HEK293 (cell line): ENCODE measurements around the gene ZSCAN10.

Source experiments
- CTCF ChIA-PET: fragments of 350-600 bp; formaldehyde crosslinking; extraction: SDS; loops from one replicate; lab custom pipeline; 2021; ENCODE audit warnings: antibody characterized with exemption; lab: Yijun Ruan, JAX
- POLR2A ChIA-PET: fragments of 300-600 bp; formaldehyde crosslinking; extraction: SDS; loops from one replicate; lab custom pipeline; 2020; ENCODE audit warnings: antibody characterized with exemption, inconsistent platforms; lab: Yijun Ruan, JAX
- H3K27ac ChIP-seq: fragments of 200-500 bp; sonication (Bioruptor generic); 2 replicates; pipeline ENCODE4 v1.5.1; 2014; ENCODE audit warnings: low read depth, low read length, control low read depth, inconsistent platforms; ENCODE audit errors: extremely low read depth
- H3K36me3 ChIP-seq, 2 experiments: fragments of 200-500 bp in 1 of 2; sonication (Bioruptor generic) in 1 of 2; 1 replicate in 1 of 2; 2 replicates in 1 of 2; pipeline ENCODE4 v1.5.1; 2014 to 2017; ENCODE audit warnings: inconsistent platforms in 2 of 2, low read length in 2 of 2; ENCODE audit not compliant: control insufficient read depth in 2 of 2, insufficient read depth in 1 of 2
- H3K4me1 ChIP-seq: fragments of 200-500 bp; sonication (Bioruptor generic); 2 replicates; pipeline ENCODE4 v1.5.1; 2014; ENCODE audit warnings: mild to moderate bottlenecking, low read length, inconsistent platforms; ENCODE audit not compliant: control insufficient read depth, insufficient read depth
- H3K4me3 ChIP-seq: 2 replicates; pipeline ENCODE4 v1.5.1; 2011; ENCODE audit warnings: low read depth, mild to moderate bottlenecking, control low read depth, low read length, moderate library complexity
- H3K9me3 ChIP-seq: fragments of 200-500 bp; sonication (Bioruptor generic); 2 replicates; pipeline ENCODE4 v1.5.1; 2014; ENCODE audit warnings: low read depth, low read length, inconsistent platforms; ENCODE audit not compliant: control insufficient read depth, insufficient read depth
- MYNN ChIP-seq: fragments of 450-650 bp; formaldehyde crosslinking; IDR thresholded peaks from 2 replicates; pipeline ENCODE4 v1.5.1; 2016; ENCODE audit warnings: missing biosample characterization, missing genetic modification characterization, borderline replicate concordance
- OSR2 ChIP-seq: fragments of 450-650 bp; formaldehyde crosslinking; IDR thresholded peaks from 2 replicates; pipeline ENCODE4 v1.5.1; 2016; ENCODE audit warnings: missing biosample characterization, missing genetic modification characterization
- YY1 ChIP-seq: fragments of 450-650 bp; formaldehyde crosslinking; IDR thresholded peaks from 2 replicates; pipeline ENCODE4 v1.5.1; 2018; ENCODE audit warnings: missing biosample characterization, missing genetic modification characterization
- ZBTB21 ChIP-seq: fragments of 450-650 bp; formaldehyde crosslinking; IDR thresholded peaks from 2 replicates; pipeline ENCODE4 v1.5.1; 2017; ENCODE audit warnings: missing biosample characterization, missing genetic modification characterization
- ZBTB8A ChIP-seq: fragments of 450-650 bp; formaldehyde crosslinking; IDR thresholded peaks from 2 replicates; pipeline ENCODE4 v1.5.1; 2016; ENCODE audit warnings: missing biosample characterization, missing genetic modification characterization
- ZNF140 ChIP-seq: fragments of 450-650 bp; formaldehyde crosslinking; IDR thresholded peaks from 2 replicates; pipeline ENCODE4 v1.5.1; 2016; ENCODE audit warnings: missing biosample characterization, missing genetic modification characterization
- ZNF169 ChIP-seq: fragments of 450-650 bp; formaldehyde crosslinking; IDR thresholded peaks from 2 replicates; pipeline ENCODE4 v1.5.1; 2016; ENCODE audit warnings: missing biosample characterization, missing genetic modification characterization
- ZNF274 ChIP-seq, 2 experiments: fragments of 200-500 bp in 1 of 2; fragments of 450-650 bp in 1 of 2; sonication (Bioruptor generic) in 1 of 2; formaldehyde crosslinking in 1 of 2; IDR thresholded peaks; 2 replicates each; pipeline versions ENCODE4 v1.5.1 to v1.6.1; 2014 to 2016; ENCODE audit warnings: borderline replicate concordance in 1 of 2, inconsistent platforms in 1 of 2, low read length in 1 of 2, missing biosample characterization in 1 of 2, missing genetic modification characterization in 1 of 2
- ZNF350 ChIP-seq: fragments of 450-650 bp; formaldehyde crosslinking; IDR thresholded peaks from 2 replicates; pipeline ENCODE4 v1.5.0; 2017; ENCODE audit warnings: missing biosample characterization, mild to moderate bottlenecking, missing genetic modification characterization
- ZNF404 ChIP-seq: fragments of 450-650 bp; formaldehyde crosslinking; IDR thresholded peaks from 2 replicates; pipeline ENCODE4 v1.5.1; 2017; ENCODE audit warnings: missing biosample characterization, missing genetic modification characterization
- ZNF555 ChIP-seq: fragments of 450-650 bp; formaldehyde crosslinking; conservative IDR thresholded peaks from 2 replicates; pipeline ENCODE4 v1.5.1; 2017; ENCODE audit warnings: missing biosample characterization, mild to moderate bottlenecking, missing genetic modification characterization, inconsistent platforms
- ZNF624 ChIP-seq: fragments of 450-650 bp; formaldehyde crosslinking; IDR thresholded peaks from 2 replicates; pipeline ENCODE4 v1.5.1; 2017; ENCODE audit warnings: missing biosample characterization, missing genetic modification characterization
- ZNF76 ChIP-seq: fragments of 450-650 bp; formaldehyde crosslinking; IDR thresholded peaks from 2 replicates; pipeline ENCODE4; 2016; ENCODE audit warnings: low read depth, missing biosample characterization, missing genetic modification characterization, borderline replicate concordance
- ZNF777 ChIP-seq: fragments of 450-650 bp; formaldehyde crosslinking; IDR thresholded peaks from 2 replicates; pipeline ENCODE4 v1.5.1; 2017; ENCODE audit warnings: missing biosample characterization, missing genetic modification characterization, borderline replicate concordance
- ZNF785 ChIP-seq: fragments of 450-650 bp; formaldehyde crosslinking; IDR thresholded peaks from 2 replicates; pipeline ENCODE4 v1.5.1; 2016; ENCODE audit warnings: missing biosample characterization, missing genetic modification characterization
- ZSCAN16 ChIP-seq: fragments of 450-650 bp; formaldehyde crosslinking; IDR thresholded peaks from 2 replicates; pipeline ENCODE4 v1.5.1; 2016; ENCODE audit warnings: missing biosample characterization, missing genetic modification characterization
- ZSCAN30 ChIP-seq: fragments of 450-650 bp; IDR thresholded peaks from 2 replicates; pipeline ENCODE4 v1.5.1; 2018; ENCODE audit warnings: missing biosample characterization, mild to moderate bottlenecking, missing genetic modification characterization, moderate library complexity
- ZXDB ChIP-seq: fragments of 450-650 bp; formaldehyde crosslinking; IDR thresholded peaks from 2 replicates; pipeline ENCODE4 v1.5.1; 2016; ENCODE audit warnings: missing biosample characterization, missing genetic modification characterization
- TF ChIP-seq, protein P1 (sequence below): fragments of 450-650 bp; formaldehyde crosslinking; IDR thresholded peaks from 2 replicates; pipeline ENCODE4 v1.5.1; 2016; ENCODE audit warnings: missing biosample characterization, missing genetic modification characterization
- TF ChIP-seq, protein P2 (sequence below): fragments of 450-650 bp; formaldehyde crosslinking; IDR thresholded peaks from 2 replicates; pipeline ENCODE4 v1.5.0; 2017; ENCODE audit warnings: missing biosample characterization, missing genetic modification characterization, borderline replicate concordance
- TF ChIP-seq, protein P3 (sequence below): fragments of 450-650 bp; formaldehyde crosslinking; IDR thresholded peaks from 2 replicates; pipeline ENCODE4 v1.5.1; 2016; ENCODE audit warnings: missing biosample characterization, missing genetic modification characterization
- TF ChIP-seq, protein P4 (sequence below): fragments of 450-650 bp; formaldehyde crosslinking; IDR thresholded peaks from 2 replicates; pipeline ENCODE4 v1.5.1; 2016; ENCODE audit warnings: missing biosample characterization, missing genetic modification characterization
- TF ChIP-seq, protein P5 (sequence below): IDR thresholded peaks from 2 replicates; pipeline ENCODE4 v1.6.1; 2011; ENCODE audit warnings: mild to moderate bottlenecking, low read depth, low read length, borderline replicate concordance
- TF ChIP-seq, protein P6 (sequence below): fragments of 450-650 bp; formaldehyde crosslinking; IDR thresholded peaks from 2 replicates; pipeline ENCODE4 v1.5.1; 2016; ENCODE audit warnings: missing biosample characterization, missing genetic modification characterization

Gene ZSCAN10

DNA sequence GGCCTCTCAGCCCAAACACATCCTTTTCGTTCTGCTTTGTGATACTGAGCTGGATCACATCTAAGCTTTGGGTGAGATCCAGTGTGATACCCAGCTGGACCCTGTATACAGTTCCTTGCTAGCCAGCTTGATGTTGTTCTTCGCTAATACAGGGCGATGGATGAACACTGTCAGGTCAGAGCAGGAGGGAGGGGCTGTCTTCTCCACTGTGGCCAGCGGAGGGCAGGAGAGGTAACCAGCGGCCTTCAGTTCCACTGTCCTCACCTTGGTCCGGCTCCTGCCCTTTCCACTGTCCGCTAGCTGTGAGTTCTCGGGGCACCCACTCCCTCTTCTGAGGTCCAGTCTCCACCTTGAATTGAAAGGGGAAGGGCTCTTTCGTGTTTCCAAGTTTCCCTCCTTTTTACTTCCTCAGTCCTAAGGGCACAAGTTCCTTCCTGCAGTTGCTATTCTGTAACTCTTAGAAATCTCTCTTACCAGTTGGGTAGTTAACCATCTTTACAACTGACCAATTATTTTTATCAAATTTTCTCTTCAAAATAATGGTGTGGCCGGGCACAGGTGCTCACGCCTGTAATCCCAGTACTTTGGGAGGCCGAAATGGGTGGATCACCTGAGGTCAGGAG, 32.8 kb upstream of the ZSCAN10 start (continued):
- TF ChIP-seq, protein P1, sequence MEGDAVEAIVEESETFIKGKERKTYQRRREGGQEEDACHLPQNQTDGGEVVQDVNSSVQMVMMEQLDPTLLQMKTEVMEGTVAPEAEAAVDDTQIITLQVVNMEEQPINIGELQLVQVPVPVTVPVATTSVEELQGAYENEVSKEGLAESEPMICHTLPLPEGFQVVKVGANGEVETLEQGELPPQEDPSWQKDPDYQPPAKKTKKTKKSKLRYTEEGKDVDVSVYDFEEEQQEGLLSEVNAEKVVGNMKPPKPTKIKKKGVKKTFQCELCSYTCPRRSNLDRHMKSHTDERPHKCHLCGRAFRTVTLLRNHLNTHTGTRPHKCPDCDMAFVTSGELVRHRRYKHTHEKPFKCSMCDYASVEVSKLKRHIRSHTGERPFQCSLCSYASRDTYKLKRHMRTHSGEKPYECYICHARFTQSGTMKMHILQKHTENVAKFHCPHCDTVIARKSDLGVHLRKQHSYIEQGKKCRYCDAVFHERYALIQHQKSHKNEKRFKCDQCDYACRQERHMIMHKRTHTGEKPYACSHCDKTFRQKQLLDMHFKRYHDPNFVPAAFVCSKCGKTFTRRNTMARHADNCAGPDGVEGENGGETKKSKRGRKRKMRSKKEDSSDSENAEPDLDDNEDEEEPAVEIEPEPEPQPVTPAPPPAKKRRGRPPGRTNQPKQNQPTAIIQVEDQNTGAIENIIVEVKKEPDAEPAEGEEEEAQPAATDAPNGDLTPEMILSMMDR (tag by site-specific recombination) = peak; percentile 54
- no peak for TF ChIP-seq MYNN (tag by site-specific recombination)
- no peak for TF ChIP-seq ZNF555 (tag by site-specific recombination)
- no peak for TF ChIP-seq ZXDB (tag by site-specific recombination)
- TF ChIP-seq ZSCAN30 (tag by site-specific recombination) = peak; percentile 98
- TF ChIP-seq, all 188 proteins: peak for 5

DNA sequence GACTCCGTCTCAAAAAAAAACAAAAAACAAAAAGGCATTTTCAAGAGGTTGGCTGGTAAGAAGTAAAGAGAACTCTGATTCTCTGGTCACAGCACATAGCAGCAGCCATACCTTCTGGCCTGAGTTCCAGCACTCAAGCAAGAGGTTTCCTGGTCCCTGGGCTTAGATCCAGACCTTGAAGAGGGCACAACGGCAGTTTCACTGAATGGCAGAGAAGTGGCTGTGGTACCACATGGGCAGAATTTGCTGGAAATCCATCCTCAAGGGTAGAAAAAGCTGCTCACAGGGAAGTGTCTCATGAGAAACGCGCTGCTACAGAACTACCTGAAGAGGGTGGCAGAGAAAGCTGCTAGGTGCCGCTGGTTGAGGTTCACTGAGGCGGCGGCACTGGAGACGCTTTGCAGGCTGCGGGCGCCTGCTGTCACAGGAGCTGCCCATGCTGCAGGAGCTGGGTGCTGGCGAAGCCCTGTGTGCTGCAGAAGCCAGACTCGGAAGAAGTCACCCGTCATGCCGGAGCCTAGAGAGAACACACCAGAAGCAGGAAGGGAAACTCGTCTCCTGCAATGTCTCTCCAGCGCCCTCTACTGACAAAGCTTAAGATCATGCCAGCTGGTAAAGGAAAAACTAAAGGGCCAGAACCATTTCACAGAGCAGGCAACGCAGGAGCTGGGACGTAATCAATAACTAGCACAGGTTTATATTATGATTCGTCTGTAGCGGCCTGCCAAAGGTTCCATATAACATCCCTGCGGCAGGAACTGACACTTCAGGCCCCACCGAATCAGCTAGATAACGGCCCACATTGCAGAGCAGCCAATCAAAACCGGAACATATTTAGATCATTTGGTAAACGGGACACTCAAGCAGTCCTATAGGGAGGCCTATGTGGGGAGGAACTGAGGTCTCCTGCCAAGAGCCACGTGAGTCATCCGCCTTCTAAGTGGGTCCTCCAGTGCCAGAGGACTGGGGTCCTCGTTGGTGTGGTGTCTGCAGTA, 30.3 kb upstream of the ZSCAN10 start:
- peak overlapping the region; percentile 34; the same call in 1 of the 2 replicates for H3K27ac ChIP-seq
- ChIA-PET POLR2A (interaction anchor here (0.6 to 2.9 kb wide), 20 partner anchors 9 to 125 kb away, joined by 3 to 17 read pairs (median 4); partner anchors contain the start of genes TNFRSF12A and ZNF205), CTCF (interaction anchor here (0.5 to 6.6 kb wide), 37 partner anchors 9 to 1203 kb away, joined by 3 to 54 read pairs (median 5); partner anchors contain the start of genes BICDL2, ZNF205 and ZSCAN10)
- H3K9me3 ChIP-seq = no peaks in the 10 kb centered on the region
- peaks cover 17 to 57% of the 10 kb centered on the region in 2 experiments; a peak in 2 of 3 replicates for H3K36me3 ChIP-seq
- peak overlapping the region; percentile 13 for H3K4me3 ChIP-seq
- H3K4me1 ChIP-seq = no peaks in the 10 kb centered on the region; the same call in 1 of the 2 replicates
- TF ChIP-seq ZNF785 (no peak), ZNF404 (tag by site-specific recombination) (no peak), ZBTB8A (tag by site-specific recombination) (no peak), OSR2 (tag by site-specific recombination) (no peak), ZSCAN16 (tag by site-specific recombination) (no peak), ZNF274 (IDR thresholded peaks at IDR 0.05; ENCODE audit: low read length) (no peak), ZNF274 (tag by site-specific recombination; IDR thresholded peaks at IDR 0.05; ENCODE audit: borderline replicate concordance) (no peak), ZNF140 (tag by site-specific recombination) (no peak), ZNF777 (tag by site-specific recombination) (no peak), YY1 (tag by site-specific recombination) (no peak), ZBTB21 (tag by site-specific recombination) (no peak), ZNF350 (no peak), ZNF169 (tag by site-specific recombination) (no peak), ZNF624 (tag by site-specific recombination) (no peak), ZNF76 (no peak)
- TF ChIP-seq, protein P2, sequence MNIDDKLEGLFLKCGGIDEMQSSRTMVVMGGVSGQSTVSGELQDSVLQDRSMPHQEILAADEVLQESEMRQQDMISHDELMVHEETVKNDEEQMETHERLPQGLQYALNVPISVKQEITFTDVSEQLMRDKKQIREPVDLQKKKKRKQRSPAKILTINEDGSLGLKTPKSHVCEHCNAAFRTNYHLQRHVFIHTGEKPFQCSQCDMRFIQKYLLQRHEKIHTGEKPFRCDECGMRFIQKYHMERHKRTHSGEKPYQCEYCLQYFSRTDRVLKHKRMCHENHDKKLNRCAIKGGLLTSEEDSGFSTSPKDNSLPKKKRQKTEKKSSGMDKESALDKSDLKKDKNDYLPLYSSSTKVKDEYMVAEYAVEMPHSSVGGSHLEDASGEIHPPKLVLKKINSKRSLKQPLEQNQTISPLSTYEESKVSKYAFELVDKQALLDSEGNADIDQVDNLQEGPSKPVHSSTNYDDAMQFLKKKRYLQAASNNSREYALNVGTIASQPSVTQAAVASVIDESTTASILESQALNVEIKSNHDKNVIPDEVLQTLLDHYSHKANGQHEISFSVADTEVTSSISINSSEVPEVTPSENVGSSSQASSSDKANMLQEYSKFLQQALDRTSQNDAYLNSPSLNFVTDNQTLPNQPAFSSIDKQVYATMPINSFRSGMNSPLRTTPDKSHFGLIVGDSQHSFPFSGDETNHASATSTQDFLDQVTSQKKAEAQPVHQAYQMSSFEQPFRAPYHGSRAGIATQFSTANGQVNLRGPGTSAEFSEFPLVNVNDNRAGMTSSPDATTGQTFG (tag by site-specific recombination) = no peak
- TF ChIP-seq, protein P3, sequence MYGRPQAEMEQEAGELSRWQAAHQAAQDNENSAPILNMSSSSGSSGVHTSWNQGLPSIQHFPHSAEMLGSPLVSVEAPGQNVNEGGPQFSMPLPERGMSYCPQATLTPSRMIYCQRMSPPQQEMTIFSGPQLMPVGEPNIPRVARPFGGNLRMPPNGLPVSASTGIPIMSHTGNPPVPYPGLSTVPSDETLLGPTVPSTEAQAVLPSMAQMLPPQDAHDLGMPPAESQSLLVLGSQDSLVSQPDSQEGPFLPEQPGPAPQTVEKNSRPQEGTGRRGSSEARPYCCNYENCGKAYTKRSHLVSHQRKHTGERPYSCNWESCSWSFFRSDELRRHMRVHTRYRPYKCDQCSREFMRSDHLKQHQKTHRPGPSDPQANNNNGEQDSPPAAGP (tag by site-specific recombination) = no peak
- TF ChIP-seq, protein P4, sequence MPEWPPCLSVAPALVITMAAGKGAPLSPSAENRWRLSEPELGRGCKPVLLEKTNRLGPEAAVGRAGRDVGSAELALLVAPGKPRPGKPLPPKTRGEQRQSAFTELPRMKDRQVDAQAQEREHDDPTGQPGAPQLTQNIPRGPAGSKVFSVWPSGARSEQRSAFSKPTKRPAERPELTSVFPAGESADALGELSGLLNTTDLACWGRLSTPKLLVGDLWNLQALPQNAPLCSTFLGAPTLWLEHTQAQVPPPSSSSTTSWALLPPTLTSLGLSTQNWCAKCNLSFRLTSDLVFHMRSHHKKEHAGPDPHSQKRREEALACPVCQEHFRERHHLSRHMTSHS (tag by site-specific recombination) = no peak
- TF ChIP-seq, protein P5, sequence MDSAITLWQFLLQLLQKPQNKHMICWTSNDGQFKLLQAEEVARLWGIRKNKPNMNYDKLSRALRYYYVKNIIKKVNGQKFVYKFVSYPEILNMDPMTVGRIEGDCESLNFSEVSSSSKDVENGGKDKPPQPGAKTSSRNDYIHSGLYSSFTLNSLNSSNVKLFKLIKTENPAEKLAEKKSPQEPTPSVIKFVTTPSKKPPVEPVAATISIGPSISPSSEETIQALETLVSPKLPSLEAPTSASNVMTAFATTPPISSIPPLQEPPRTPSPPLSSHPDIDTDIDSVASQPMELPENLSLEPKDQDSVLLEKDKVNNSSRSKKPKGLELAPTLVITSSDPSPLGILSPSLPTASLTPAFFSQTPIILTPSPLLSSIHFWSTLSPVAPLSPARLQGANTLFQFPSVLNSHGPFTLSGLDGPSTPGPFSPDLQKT = no peak
- TF ChIP-seq, protein P6, sequence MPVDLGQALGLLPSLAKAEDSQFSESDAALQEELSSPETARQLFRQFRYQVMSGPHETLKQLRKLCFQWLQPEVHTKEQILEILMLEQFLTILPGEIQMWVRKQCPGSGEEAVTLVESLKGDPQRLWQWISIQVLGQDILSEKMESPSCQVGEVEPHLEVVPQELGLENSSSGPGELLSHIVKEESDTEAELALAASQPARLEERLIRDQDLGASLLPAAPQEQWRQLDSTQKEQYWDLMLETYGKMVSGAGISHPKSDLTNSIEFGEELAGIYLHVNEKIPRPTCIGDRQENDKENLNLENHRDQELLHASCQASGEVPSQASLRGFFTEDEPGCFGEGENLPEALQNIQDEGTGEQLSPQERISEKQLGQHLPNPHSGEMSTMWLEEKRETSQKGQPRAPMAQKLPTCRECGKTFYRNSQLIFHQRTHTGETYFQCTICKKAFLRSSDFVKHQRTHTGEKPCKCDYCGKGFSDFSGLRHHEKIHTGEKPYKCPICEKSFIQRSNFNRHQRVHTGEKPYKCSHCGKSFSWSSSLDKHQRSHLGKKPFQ (tag by site-specific recombination) = no peak
